ENCODE results near the gene ARHGEF19. TPM values are rescaled to one million over a fixed set of nuclear protein-coding genes. Genes with fewer than 3 reads are reported as not detected.

ARHGEF19 gene
- total RNA-seq, 4 donors from 2014 or later, result 3.3 to 4.6 (median 3.9) TPM

DNA sequence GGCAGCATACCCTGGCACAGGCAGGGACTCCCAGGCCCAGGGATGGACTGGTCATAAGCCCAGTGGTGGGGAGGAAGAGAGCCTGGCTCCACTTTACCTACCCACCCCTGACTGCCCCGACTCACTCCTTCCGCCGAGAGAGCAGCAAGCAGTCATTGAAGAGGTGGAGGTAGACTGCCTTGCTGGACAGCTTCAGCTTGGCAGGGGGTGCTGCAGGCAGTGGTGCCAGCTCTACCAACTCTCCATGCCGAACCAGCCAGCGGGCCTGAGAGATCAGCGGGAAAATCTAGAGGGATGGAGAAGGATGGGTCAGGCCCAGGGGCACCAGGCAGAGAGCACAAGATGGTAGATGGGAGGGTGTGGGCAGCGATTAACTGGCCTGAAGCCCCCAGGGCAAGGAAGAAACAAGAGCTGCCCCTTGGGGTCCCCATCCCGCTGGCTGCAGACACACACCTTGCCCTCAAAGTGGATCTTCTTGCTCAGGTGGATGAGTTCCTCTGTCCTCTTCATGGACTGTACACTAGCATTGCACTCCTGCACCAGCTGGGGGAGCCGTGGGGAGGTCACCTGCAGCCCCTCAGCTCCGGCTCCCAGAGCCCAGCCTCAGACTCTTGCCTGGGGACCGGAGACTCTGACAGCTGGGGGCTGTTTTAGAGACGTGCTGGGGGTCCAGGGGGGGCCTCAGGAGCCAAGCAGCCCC lies 7.7 kb downstream of the ARHGEF19 start:
- Histone ChIP-seq H3K27ac (replicated peaks in 1 of 4) (peak overlapping the region in 2 of 4 donors; percentile 90 to 93), H3K27me3 (no peaks in the 10 kb centered on the region), H3K4me1 (peaks cover 10 to 28% (median 23%) of the 10 kb centered on the region in 4 donors), H3K36me3 (peaks cover 0 to 15% (median 4%) of the 10 kb centered on the region in 4 donors), H3K9me3 (no peaks in the 10 kb centered on the region), H3K4me3 (no peak overlapping the region)
- DNase-seq (ENCODE audit: extremely low spot score), result no peak
- intact Hi-C loops (cut with DNase I), result loop anchor here (5.0 kb wide), 2 partner anchors 43 to 158 kb away; no protein-coding TSS in a partner anchor
- WGBS, result 84% methylated on average over 8 of the region's 12 CpGs
- TF ChIP-seq, protein P1, sequence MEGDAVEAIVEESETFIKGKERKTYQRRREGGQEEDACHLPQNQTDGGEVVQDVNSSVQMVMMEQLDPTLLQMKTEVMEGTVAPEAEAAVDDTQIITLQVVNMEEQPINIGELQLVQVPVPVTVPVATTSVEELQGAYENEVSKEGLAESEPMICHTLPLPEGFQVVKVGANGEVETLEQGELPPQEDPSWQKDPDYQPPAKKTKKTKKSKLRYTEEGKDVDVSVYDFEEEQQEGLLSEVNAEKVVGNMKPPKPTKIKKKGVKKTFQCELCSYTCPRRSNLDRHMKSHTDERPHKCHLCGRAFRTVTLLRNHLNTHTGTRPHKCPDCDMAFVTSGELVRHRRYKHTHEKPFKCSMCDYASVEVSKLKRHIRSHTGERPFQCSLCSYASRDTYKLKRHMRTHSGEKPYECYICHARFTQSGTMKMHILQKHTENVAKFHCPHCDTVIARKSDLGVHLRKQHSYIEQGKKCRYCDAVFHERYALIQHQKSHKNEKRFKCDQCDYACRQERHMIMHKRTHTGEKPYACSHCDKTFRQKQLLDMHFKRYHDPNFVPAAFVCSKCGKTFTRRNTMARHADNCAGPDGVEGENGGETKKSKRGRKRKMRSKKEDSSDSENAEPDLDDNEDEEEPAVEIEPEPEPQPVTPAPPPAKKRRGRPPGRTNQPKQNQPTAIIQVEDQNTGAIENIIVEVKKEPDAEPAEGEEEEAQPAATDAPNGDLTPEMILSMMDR (IDR thresholded peaks at IDR 0.05), result peak in 2 of 3 experiments; percentile 38 to 43
- TF ChIP-seq EP300 (IDR thresholded peaks at IDR 0.05) (no peak), POLR2AphosphoS5 (IDR thresholded peaks at IDR 0.05) (no peak), POLR2A (IDR thresholded peaks at IDR 0.05; ENCODE audit: low read depth) (no peak)

DNA sequence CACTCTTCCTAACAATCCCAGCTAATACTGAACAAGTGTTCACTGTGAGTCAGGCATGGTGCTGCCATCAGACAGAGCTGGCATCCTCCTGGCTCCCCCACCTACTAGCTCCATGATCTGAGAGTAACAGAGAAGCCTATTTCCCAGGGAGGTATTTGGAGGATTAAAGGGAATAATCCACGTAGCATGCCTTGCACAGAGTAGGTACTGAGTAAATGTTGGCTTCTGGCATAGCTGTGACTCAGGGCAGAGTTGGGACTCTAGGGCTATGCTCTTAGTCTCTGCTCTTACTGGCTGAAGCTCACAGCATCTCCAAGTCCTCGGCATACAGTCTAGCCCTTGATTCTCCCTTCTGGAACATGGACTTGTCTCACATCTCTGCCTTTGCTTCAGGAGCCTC lies 8.2 kb downstream of the ARHGEF19 start:
- intact Hi-C loops (cut with DNase I), result no loop called here
- Histone ChIP-seq H3K36me3 (peaks cover 0 to 15% (median 4%) of the 10 kb centered on the region in 4 donors), H3K9me3 (no peaks in the 10 kb centered on the region), H3K4me3 (no peak overlapping the region), H3K27ac (replicated peaks in 1 of 4) (no peak overlapping the region), H3K4me1 (peaks cover 10 to 28% (median 23%) of the 10 kb centered on the region in 4 donors), H3K27me3 (no peaks in the 10 kb centered on the region)
- TF ChIP-seq, protein P1 (IDR thresholded peaks at IDR 0.05), result no peak
- no peak for TF ChIP-seq POLR2AphosphoS5 (IDR thresholded peaks at IDR 0.05)
- no peak for TF ChIP-seq EP300 (IDR thresholded peaks at IDR 0.05)
- TF ChIP-seq POLR2A (IDR thresholded peaks at IDR 0.05; ENCODE audit: low read depth), result no peak
- no peak for DNase-seq (ENCODE audit: extremely low spot score)
- 86% methylated on average over 2 of the region's 2 CpGs for WGBS

DNA sequence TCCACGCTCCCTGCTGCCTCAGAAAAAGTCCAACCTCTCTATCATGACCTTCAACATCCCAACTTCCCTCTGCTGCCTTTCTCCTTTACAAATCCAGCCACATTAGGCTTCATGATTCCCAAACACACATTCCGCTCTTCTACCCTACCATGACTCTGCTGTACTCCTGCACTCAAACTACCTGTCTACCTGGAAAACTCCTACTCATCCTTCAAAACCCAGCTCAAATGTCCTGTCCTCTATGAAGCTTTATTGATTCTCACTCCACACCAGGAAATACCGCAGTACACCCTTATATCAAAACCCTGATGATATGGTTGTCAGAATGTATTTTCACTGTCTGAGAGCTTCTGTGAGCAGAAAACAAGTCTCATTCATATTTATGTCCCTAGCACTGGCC lies 8.9 kb downstream of the ARHGEF19 start:
- Histone ChIP-seq H3K9me3 (no peaks in the 10 kb centered on the region), H3K4me3 (no peak overlapping the region), H3K4me1 (peaks cover 10 to 28% (median 23%) of the 10 kb centered on the region in 4 donors), H3K36me3 (peaks cover 0 to 16% (median 4%) of the 10 kb centered on the region in 4 donors), H3K27ac (replicated peaks in 1 of 4) (no peak overlapping the region), H3K27me3 (no peaks in the 10 kb centered on the region)
- no peak for DNase-seq (ENCODE audit: extremely low spot score)
- no peak for TF ChIP-seq POLR2AphosphoS5 (IDR thresholded peaks at IDR 0.05)
- no peak for TF ChIP-seq POLR2A (IDR thresholded peaks at IDR 0.05; ENCODE audit: low read depth)
- no peak for TF ChIP-seq EP300 (IDR thresholded peaks at IDR 0.05)
- TF ChIP-seq, protein P1 (IDR thresholded peaks at IDR 0.05), result no peak
- intact Hi-C loops (cut with DNase I), result no loop called here
- WGBS, result 31% methylated on average over 3 of the region's 3 CpGs

DNA sequence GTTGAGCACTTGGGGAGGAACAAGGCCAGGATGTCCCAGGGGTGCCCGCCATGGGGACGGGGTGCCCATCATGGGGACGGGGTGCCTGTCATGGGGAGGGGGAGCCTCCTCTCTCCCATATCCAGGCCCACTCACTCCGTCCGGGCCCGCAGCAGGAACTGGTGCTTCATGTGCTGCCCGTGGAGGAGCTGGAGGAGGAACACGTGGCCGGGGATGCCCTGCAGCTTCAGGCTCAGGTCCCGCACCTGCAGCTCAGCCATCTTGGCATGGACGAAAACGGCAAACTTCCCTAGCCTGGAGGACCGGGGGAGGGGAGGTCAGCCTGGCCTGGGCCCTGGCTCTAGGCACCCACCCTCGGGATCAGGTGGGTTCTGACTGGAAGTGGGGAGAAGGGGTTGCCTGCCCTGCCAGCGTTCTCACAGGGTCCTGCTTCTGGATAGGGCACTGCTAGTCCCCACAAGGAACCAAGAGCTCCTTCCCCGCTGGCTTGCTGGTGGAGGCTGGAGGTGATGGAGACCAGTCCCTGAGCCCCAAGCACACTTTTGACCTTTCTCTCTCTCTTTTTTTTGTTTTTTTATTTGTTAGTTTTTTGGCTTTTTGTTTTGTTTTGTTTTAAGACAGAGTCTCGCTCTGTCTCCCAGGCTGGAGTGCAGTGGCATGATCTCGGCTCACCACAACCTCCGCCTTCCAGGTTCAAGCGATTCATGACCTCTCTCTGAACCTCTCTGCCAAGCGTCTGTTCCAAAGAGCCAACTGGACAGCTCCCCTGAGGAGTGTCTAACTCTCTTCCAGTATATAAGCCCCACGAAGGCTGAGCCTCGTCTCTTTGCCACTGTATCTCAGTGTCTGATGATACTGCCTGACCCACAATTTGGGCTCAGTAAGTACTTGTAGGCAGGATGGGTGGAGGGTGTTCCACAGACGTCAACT lies 9.9 kb downstream of the ARHGEF19 start:
- no peak overlapping the region for H3K4me3 ChIP-seq
- no peaks in the 10 kb centered on the region for H3K9me3 ChIP-seq
- intact Hi-C loops (cut with DNase I), result no loop called here
- H3K27me3 ChIP-seq, result no peaks in the 10 kb centered on the region
- DNase-seq (ENCODE audit: extremely low spot score), result no peak
- H3K36me3 ChIP-seq, result peaks cover 0 to 20% (median 4%) of the 10 kb centered on the region in 4 donors
- 85% methylated on average over 15 of the region's 24 CpGs for WGBS
- H3K27ac ChIP-seq (replicated peaks in 1 of 4), result no peak overlapping the region
- TF ChIP-seq, protein P1 (IDR thresholded peaks at IDR 0.05), result no peak
- TF ChIP-seq EP300 (IDR thresholded peaks at IDR 0.05) (no peak), POLR2A (IDR thresholded peaks at IDR 0.05; ENCODE audit: low read depth) (no peak), POLR2AphosphoS5 (IDR thresholded peaks at IDR 0.05) (no peak)
- peaks cover 9 to 25% (median 20%) of the 10 kb centered on the region in 4 donors for H3K4me1 ChIP-seq
